Neutrophil (primary cell): Measurements from ENCODE around the gene CMBL.

ENCODE experiments used
- H3K27ac ChIP-seq: fragments of 200-600 bp; sonication (generic); 2 replicates; pipeline ENCODE4 v1.5.1; 2016; ENCODE audit warnings: mild to moderate bottlenecking, moderate library complexity
- H3K27me3 ChIP-seq: fragments of 200-600 bp; sonication (generic); 2 replicates; pipeline ENCODE4 v1.6.0; 2016; ENCODE audit warnings: mild to moderate bottlenecking
- H3K36me3 ChIP-seq: fragments of 200-600 bp; sonication (generic); 2 replicates; pipeline ENCODE4 v1.5.1; 2017
- H3K4me1 ChIP-seq, 2 experiments: fragments of 200-600 bp in 1 of 2; sonication (generic) in 1 of 2; 1 replicate in 1 of 2; 2 replicates in 1 of 2; pipeline versions ENCODE4 v1.5.1 to v1.6.1; 2013 to 2016; ENCODE audit warnings: low read depth in 1 of 2, low read length in 1 of 2, mild to moderate bottlenecking in 1 of 2, moderate library complexity in 1 of 2; ENCODE audit not compliant: control insufficient read depth in 1 of 2, insufficient read depth in 1 of 2
- H3K4me3 ChIP-seq, 2 experiments: fragments of 200-600 bp in 1 of 2; sonication (generic) in 1 of 2; 1 replicate in 1 of 2; 2 replicates in 1 of 2; pipeline ENCODE4 v1.5.1; 2013 to 2016; ENCODE audit warnings: low read depth in 1 of 2, low read length in 1 of 2, mild to moderate bottlenecking in 1 of 2, moderate library complexity in 1 of 2
- H3K9me3 ChIP-seq: fragments of 200-600 bp; sonication (generic); 2 replicates; pipeline ENCODE4 v1.5.1; 2016
- TF ChIP-seq, protein P1 (sequence below): fragments of 200-600 bp; sonication (generic); IDR thresholded peaks from 2 replicates; pipeline ENCODE4 v1.5.1; 2016; ENCODE audit warnings: antibody characterized with exemption

The CMBL gene

GRCh38 chr5:10324518-10325370 lies 17.0 kb upstream of the CMBL start:
- Histone ChIP-seq H3K27me3 (peaks cover 7% of the 10 kb centered on the region), H3K9me3 (no peaks in the 10 kb centered on the region), H3K36me3 (no peaks in the 10 kb centered on the region), H3K4me1 (no peaks in the 10 kb centered on the region), H3K4me3 (no peak overlapping the region), H3K27ac (no peak overlapping the region)
- TF ChIP-seq, protein P1, sequence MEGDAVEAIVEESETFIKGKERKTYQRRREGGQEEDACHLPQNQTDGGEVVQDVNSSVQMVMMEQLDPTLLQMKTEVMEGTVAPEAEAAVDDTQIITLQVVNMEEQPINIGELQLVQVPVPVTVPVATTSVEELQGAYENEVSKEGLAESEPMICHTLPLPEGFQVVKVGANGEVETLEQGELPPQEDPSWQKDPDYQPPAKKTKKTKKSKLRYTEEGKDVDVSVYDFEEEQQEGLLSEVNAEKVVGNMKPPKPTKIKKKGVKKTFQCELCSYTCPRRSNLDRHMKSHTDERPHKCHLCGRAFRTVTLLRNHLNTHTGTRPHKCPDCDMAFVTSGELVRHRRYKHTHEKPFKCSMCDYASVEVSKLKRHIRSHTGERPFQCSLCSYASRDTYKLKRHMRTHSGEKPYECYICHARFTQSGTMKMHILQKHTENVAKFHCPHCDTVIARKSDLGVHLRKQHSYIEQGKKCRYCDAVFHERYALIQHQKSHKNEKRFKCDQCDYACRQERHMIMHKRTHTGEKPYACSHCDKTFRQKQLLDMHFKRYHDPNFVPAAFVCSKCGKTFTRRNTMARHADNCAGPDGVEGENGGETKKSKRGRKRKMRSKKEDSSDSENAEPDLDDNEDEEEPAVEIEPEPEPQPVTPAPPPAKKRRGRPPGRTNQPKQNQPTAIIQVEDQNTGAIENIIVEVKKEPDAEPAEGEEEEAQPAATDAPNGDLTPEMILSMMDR = no peak

- H3K27ac ChIP-seq = no peak overlapping the region
- no peaks in the 10 kb centered on the region for H3K36me3 ChIP-seq
- H3K4me1 ChIP-seq = no peaks in the 10 kb centered on the region
- no peak overlapping the region for H3K4me3 ChIP-seq
- no peaks in the 10 kb centered on the region for H3K9me3 ChIP-seq
- peaks cover 7% of the 10 kb centered on the region for H3K27me3 ChIP-seq
- TF ChIP-seq, protein P1 = no peak
These were observed 16.1 kb upstream of the CMBL start for GRCh38 chr5:10323588-10324488.

GRCh38 chr5:10321882-10322281 lies 14.2 kb upstream of the CMBL start:
- no peak overlapping the region for H3K4me3 ChIP-seq
- no peaks in the 10 kb centered on the region for H3K36me3 ChIP-seq
- H3K27me3 ChIP-seq = peaks cover 7% of the 10 kb centered on the region
- H3K27ac ChIP-seq = no peak overlapping the region
- H3K9me3 ChIP-seq = no peaks in the 10 kb centered on the region
- H3K4me1 ChIP-seq = no peaks in the 10 kb centered on the region
- TF ChIP-seq, protein P1 = no peak

DNA sequence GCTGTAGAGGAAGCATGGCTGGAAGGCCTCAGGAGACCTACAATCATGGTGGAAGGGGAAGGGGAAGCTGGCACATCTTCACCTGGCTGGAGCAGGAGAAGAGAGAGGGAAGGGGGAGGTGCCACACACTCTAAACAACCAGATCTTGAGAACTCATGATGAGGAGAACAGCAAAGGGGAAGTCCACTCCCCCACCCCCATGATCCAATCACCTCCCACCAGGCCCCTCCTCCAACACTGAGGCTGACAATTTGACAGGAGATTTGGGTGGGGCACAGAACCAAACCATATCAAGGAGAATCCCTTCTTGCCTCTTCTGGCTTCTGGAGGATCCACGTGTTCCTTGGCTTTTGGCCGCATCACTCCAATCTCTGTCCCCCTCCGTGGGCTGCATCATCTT lies 13.1 kb upstream of the CMBL start:
- TF ChIP-seq, protein P1 = no peak
- Histone ChIP-seq H3K4me3 (no peak overlapping the region), H3K4me1 (no peaks in the 10 kb centered on the region), H3K36me3 (no peaks in the 10 kb centered on the region), H3K27me3 (peaks cover 7% of the 10 kb centered on the region), H3K27ac (no peak overlapping the region), H3K9me3 (no peaks in the 10 kb centered on the region)

DNA sequence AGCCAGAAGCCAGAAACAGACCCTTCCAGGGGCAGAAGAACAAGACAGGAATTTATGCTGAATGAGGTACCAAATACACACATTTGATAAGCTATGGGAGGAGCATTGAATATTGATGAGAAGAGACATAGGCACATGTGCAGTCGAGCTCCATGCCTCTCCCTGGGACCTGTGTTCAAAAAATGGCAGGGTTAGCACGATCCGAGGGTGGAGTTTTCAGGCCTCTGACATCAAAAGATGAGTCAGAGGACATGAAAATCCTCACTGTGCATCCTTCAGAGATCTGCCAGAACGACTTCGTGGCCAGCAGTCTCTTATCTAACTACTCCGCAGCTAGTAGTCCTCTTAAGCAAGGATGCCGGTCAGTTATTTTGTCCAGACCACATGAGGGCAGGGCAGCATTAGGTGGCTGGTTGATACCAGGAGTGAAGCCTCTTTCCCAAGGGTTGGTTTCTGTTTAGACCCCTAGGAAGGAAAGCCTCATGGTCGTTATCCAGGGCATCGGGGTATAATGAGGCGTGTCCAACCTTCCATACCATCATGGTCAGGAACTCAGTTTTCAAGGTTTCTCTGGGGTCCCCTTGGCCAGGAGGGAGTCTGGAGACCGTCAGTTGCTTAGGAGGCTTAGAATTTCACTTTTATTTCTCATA lies 11.6 kb upstream of the CMBL start:
- Histone ChIP-seq H3K4me3 (no peak overlapping the region), H3K4me1 (no peaks in the 10 kb centered on the region), H3K9me3 (no peaks in the 10 kb centered on the region), H3K36me3 (no peaks in the 10 kb centered on the region), H3K27me3 (peaks cover 7% of the 10 kb centered on the region), H3K27ac (no peak overlapping the region)
- TF ChIP-seq, protein P1 = no peak
